HepG2 (cell line): ENCODE measurements around the gene CIAO2B. TPM values are rescaled to one million over a fixed set of nuclear protein-coding genes. Genes with fewer than 3 reads are reported as not detected.

Experiments
- ATAC-seq: fragments of 200-7000 bp; cut with Tn5 transposase; 3 replicates; pipeline ENCODE4 v1.9.1; 2020; ENCODE audit warnings: mild to moderate bottlenecking, moderate library complexity
- BruUV-seq: library from RNA; stranded (reverse); fragments of 400-500 nt; replicated peaks from 2 replicates; lab custom pipeline; 2021; lab: Mats Ljungman, UMichigan
- CTCF ChIA-PET: fragments of 300-600 bp; formaldehyde crosslinking; extraction: SDS; loops from one replicate; lab custom pipeline; 2021; ENCODE audit warnings: low total read pairs, inconsistent platforms, low intra/inter-chr PET ratio; lab: Yijun Ruan, JAX
- POLR2A ChIA-PET: fragments of 350-600 bp; sonication (Branson Sonifier 250); formaldehyde crosslinking; loops from one replicate; lab custom pipeline; 2020; ENCODE audit warnings: antibody characterized with exemption, inconsistent platforms; lab: Yijun Ruan, JAX
- DNase-seq: peaks from one replicate; pipeline ENCODE4 v3.0.0-alpha.2; 2015; ENCODE audit warnings: low spot score
- FAIRE-seq: peaks from 3 replicates; lab custom pipeline; 2011; peaks lifted over from hg19 to GRCh38; lab: Jason Lieb, UNC
- H2AFZ ChIP-seq: one replicate; pipeline ENCODE4 v1.6.1; 2011; ENCODE audit warnings: low read length, inconsistent platforms
- H3K27ac ChIP-seq: fragments of 300-600 bp; 3 replicates; pipeline ENCODE4 v1.8.0; 2011; ENCODE audit warnings: mixed run types, mild to moderate bottlenecking, mixed read lengths, low read length, inconsistent platforms; ENCODE audit not compliant: insufficient read depth; ENCODE audit errors: extremely low read length
- H3K27me3 ChIP-seq, 2 experiments: fragments of 200-600 bp in 1 of 2; 2 replicates in 1 of 2; 3 replicates in 1 of 2; pipeline versions ENCODE4 v1.6.0 to v1.8.0; 2011; ENCODE audit warnings: low read length in 2 of 2, mild to moderate bottlenecking in 2 of 2, moderate library complexity in 2 of 2, inconsistent platforms in 1 of 2; ENCODE audit not compliant: insufficient read depth in 2 of 2, control insufficient read depth in 1 of 2
- H3K36me3 ChIP-seq, 2 experiments: fragments of 200-600 bp in 1 of 2; replicated peaks in 1 of 2; 2 replicates in 1 of 2; 3 replicates in 1 of 2; pipeline versions ENCODE4 v1.5.1 to v1.8.0; 2011; ENCODE audit warnings: low read length in 2 of 2, inconsistent platforms in 1 of 2; ENCODE audit not compliant: insufficient read depth in 2 of 2, control insufficient read depth in 1 of 2
- H3K4me1 ChIP-seq: 2 replicates; pipeline ENCODE4 v1.5.1; 2012; ENCODE audit warnings: low read length, inconsistent platforms; ENCODE audit not compliant: insufficient read depth
- H3K4me2 ChIP-seq: 2 replicates; pipeline ENCODE4 v1.6.0; 2011; ENCODE audit warnings: low read depth, low read length, inconsistent platforms
- H3K4me3 ChIP-seq, 3 experiments: fragments of 200-600 bp in 1 of 3; sonication (generic), shearing (Covaris generic) in 1 of 3; replicated peaks in 1 of 3; 2 replicates each; pipeline ENCODE4 v1.5.1; 2011 to 2016; ENCODE audit warnings: low read length in 3 of 3, inconsistent platforms in 2 of 3, low read depth in 2 of 3, mild to moderate bottlenecking in 2 of 3, control low read depth in 1 of 3, mixed read lengths in 1 of 3; ENCODE audit not compliant: insufficient read depth in 1 of 3
- H3K79me2 ChIP-seq: one replicate; pipeline ENCODE4 v1.6.1; 2011; ENCODE audit warnings: low read length, inconsistent platforms; ENCODE audit not compliant: insufficient read depth
- H3K9ac ChIP-seq: 2 replicates; pipeline ENCODE4 v1.6.0; 2011; ENCODE audit warnings: mild to moderate bottlenecking, low read depth, low read length, inconsistent platforms; ENCODE audit not compliant: insufficient read depth
- H3K9me3 ChIP-seq: 2 replicates; pipeline ENCODE4 v1.5.1; 2012; ENCODE audit warnings: mild to moderate bottlenecking, low read length
- H4K20me1 ChIP-seq: 2 replicates; pipeline ENCODE4 v1.6.0; 2011; ENCODE audit warnings: inconsistent platforms, mild to moderate bottlenecking, low read length, moderate library complexity; ENCODE audit not compliant: insufficient read depth
- AGO2 ChIP-seq: fragments of 200-400 bp; formaldehyde crosslinking; optimal IDR thresholded peaks from 2 replicates; pipeline ENCODE3; 2017; ENCODE audit warnings: mild to moderate bottlenecking, low read depth, low read length, moderate library complexity
- ATM ChIP-seq: fragments of 450-650 bp; IDR thresholded peaks from 2 replicates; pipeline ENCODE4 v1.7.1; 2017; ENCODE audit warnings: mild to moderate bottlenecking, borderline replicate concordance
- CBX1 ChIP-seq: IDR thresholded peaks from one replicate; pipeline ENCODE4 v1.6.1; 2016; ENCODE audit warnings: antibody characterized with exemption, low read depth
- HNF4A ChIP-seq: sonication (generic); formaldehyde crosslinking; IDR thresholded peaks from 2 replicates; pipeline ENCODE4 v1.4.0; 2020; ENCODE audit warnings: missing genetic modification reagents
- JUND ChIP-seq: sonication (generic); formaldehyde crosslinking; IDR thresholded peaks from 2 replicates; pipeline ENCODE4 v1.8.0; 2022; ENCODE audit warnings: mild to moderate bottlenecking, missing genetic modification reagents
- KDM1A ChIP-seq: IDR thresholded peaks from 2 replicates; pipeline ENCODE4 v1.6.1; 2016; ENCODE audit warnings: missing compliant biosample characterization
- MYC ChIP-seq: sonication (generic); formaldehyde crosslinking; IDR thresholded peaks from 2 replicates; pipeline ENCODE4 v1.9.0; 2021; ENCODE audit warnings: missing genetic modification reagents, borderline replicate concordance
- NFYC ChIP-seq: IDR thresholded peaks from 2 replicates; pipeline ENCODE4 v1.6.1; 2016; ENCODE audit warnings: missing genetic modification reagents, missing compliant biosample characterization
- RNF2 ChIP-seq: fragments of 450-650 bp; conservative IDR thresholded peaks from 2 replicates; pipeline ENCODE4 v1.6.1; 2016; ENCODE audit warnings: low read depth
- U2AF2 ChIP-seq: fragments of 200-400 bp; formaldehyde crosslinking; IDR thresholded peaks from 2 replicates; pipeline ENCODE4 v1.6.1; 2017; ENCODE audit warnings: low read depth, mild to moderate bottlenecking, low read length
- ZFX ChIP-seq: sonication (generic); formaldehyde crosslinking; IDR thresholded peaks from 2 replicates; pipeline ENCODE4 v1.4.0; 2020; ENCODE audit warnings: mild to moderate bottlenecking, low read depth, missing genetic modification reagents, moderate library complexity
- ZNF101 ChIP-seq: sonication (generic); formaldehyde crosslinking; IDR thresholded peaks from 2 replicates; pipeline ENCODE4 v1.4.0; 2020; ENCODE audit warnings: mild to moderate bottlenecking, low read depth, missing genetic modification reagents, borderline replicate concordance
- ZNF296 ChIP-seq: sonication (generic); formaldehyde crosslinking; conservative IDR thresholded peaks from 2 replicates; pipeline ENCODE4 v1.5.0; 2020; ENCODE audit warnings: mild to moderate bottlenecking, missing genetic modification reagents
- ZNF326 ChIP-seq: sonication (generic); formaldehyde crosslinking; IDR thresholded peaks from 2 replicates; pipeline ENCODE4 v1.4.0; 2020; ENCODE audit warnings: missing genetic modification reagents, borderline replicate concordance
- ZNF337 ChIP-seq: sonication (generic); formaldehyde crosslinking; IDR thresholded peaks from 2 replicates; pipeline ENCODE4 v1.5.1; 2020; ENCODE audit warnings: missing genetic modification reagents, low read depth, mild to moderate bottlenecking, borderline replicate concordance
- ZNF761 ChIP-seq: sonication (generic); formaldehyde crosslinking; conservative IDR thresholded peaks from 2 replicates; pipeline ENCODE4 v1.4.0; 2020; ENCODE audit warnings: mild to moderate bottlenecking, missing genetic modification reagents
- ZNF841 ChIP-seq: sonication (generic); formaldehyde crosslinking; IDR thresholded peaks from 2 replicates; pipeline ENCODE4 v1.8.1; 2023; ENCODE audit warnings: missing genetic modification reagents, borderline replicate concordance
- WGBS: methylation state at CpG from one replicate; pipeline ENCODE4 v1.1.6; 2017; ENCODE audit warnings: low lambda C conversion rate; 5-methylcytosine and 5-hydroxymethylcytosine counted together
- in situ Hi-C: cut with HindIII; loops from 2 replicates; pipeline ENCODE4 v1.10.0; 2017; ENCODE audit warnings: low pct_unique_long_range_greater_than_20kb; ENCODE audit not compliant: extremely low pct_ligation_motif_present
- intact Hi-C: fragments of 100-400 bp; cut with micrococcal nuclease; formaldehyde crosslinking; loops from one replicate; pipeline ENCODE4 v1.10.0; 2022; ENCODE audit not compliant: unreplicated experiment
- polyA plus RNA-seq, 8 experiments: library from polyadenylated mRNA; depleted of rRNA in 3 of 8; stranded (reverse) in 7 of 8; unstranded in 1 of 8; fragments of >200 nt; fragmentation: Illumina TruSeq in 4 of 8; extraction: Trizol in 4 of 8; gene quantifications; 2 replicates each; pipeline versions ENCODE4 v1.2.1 to v1.2.3, GENCODE V29; 2011 to 2016; ENCODE audit warnings: low read depth in 4 of 8, missing spikeins in 1 of 8, mixed read lengths in 1 of 8; ENCODE audit not compliant: insufficient read depth in 1 of 8
- total RNA-seq, 5 experiments: library from RNA; depleted of rRNA; stranded (reverse); fragments of >200 nt; fragmentation: Illumina TruSeq; extraction: Trizol; gene quantifications; 2 replicates each; pipeline ENCODE4 v1.2.3, GENCODE V29; 2016; ENCODE audit warnings: low read depth in 1 of 5
- TF ChIP-seq, protein P1 (sequence below): sonication (generic); formaldehyde crosslinking; IDR thresholded peaks from 2 replicates; pipeline ENCODE4 v1.5.1; 2020; ENCODE audit warnings: missing genetic modification reagents, mild to moderate bottlenecking, borderline replicate concordance
- TF ChIP-seq, protein P2 (sequence below): sonication (generic); formaldehyde crosslinking; IDR thresholded peaks from 2 replicates; pipeline ENCODE4 v1.4.0; 2020; ENCODE audit warnings: missing genetic modification reagents
- TF ChIP-seq, protein P3 (sequence below): sonication (generic); formaldehyde crosslinking; IDR thresholded peaks from 2 replicates; pipeline ENCODE4 v1.4.0; 2020; ENCODE audit warnings: missing genetic modification reagents, mild to moderate bottlenecking, borderline replicate concordance

The CIAO2B gene
- total and polyA plus RNA-seq, 2 of the 13 experiments (the other 11 are each of a cell fraction or from before 2014, with no cell fraction given) = 157 to 293 TPM

DNA sequence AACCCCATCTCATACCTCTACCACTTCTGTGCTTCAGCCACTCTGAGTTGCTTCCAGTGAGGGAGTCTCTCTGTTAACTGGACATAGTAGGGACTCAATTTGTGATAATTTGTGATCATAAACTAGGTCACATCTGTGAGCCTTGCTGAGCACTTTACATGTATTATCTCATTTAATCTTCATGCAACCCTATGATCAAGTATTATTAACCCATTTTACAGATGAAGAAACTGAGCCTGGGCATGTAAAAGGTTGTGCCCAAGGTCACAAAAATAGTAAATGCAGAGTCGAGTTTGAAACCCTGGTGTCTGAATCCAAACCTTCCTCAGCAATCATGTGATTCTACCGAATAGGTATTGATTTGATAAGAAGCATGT lies 35.3 kb downstream of the CIAO2B start:
- WGBS = 43% methylated on average over 2 of the region's 2 CpGs
- no peak overlapping the region for H3K4me3 ChIP-seq
- no peak overlapping the region for H3K27ac ChIP-seq
- DNase-seq (no peak), FAIRE-seq (no peak), ATAC-seq (no peak)
- peaks cover 84% of the 10 kb centered on the region for H3K4me1 ChIP-seq
- H2AFZ ChIP-seq = no peak overlapping the region
- POLR2A ChIA-PET = interaction anchor here (1.0 to 10.3 kb wide), 4 partner anchors 21 to 45 kb away, joined by 3 to 86 read pairs (median 3); partner anchors contain the start of genes CDH16 and CIAO2B
- BruUV-seq = no TSS peak
- H3K4me2 ChIP-seq = peak overlapping the region; percentile 71
- no peaks in the 10 kb centered on the region for H3K79me2 ChIP-seq
- intact Hi-C loops = loop anchor here (10.0 kb wide), 1 partner anchor 256 kb away; the partner anchor contains the start of genes B3GNT9, FBXL8 and TRADD
- CTCF ChIA-PET = no interaction called here
- no peaks in the 10 kb centered on the region for H3K9me3 ChIP-seq
- no peaks in the 10 kb centered on the region for H3K36me3 ChIP-seq
- in situ Hi-C loops = no loop called here
- H3K27me3 ChIP-seq = peaks cover 0 to 2% of the 10 kb centered on the region in 2 experiments; a peak in 1 of 5 replicates
- H3K9ac ChIP-seq = no peak overlapping the region
- no peaks in the 10 kb centered on the region for H4K20me1 ChIP-seq
- TF ChIP-seq JUND (no peak), ZNF841 (CRISPR knock-in tag) (no peak), AGO2 (no peak), ZNF326 (no peak), CBX1 (peak; percentile 15), NFYC (CRISPR knock-in tag) (no peak), ZFX (CRISPR knock-in tag) (no peak), KDM1A (CRISPR knock-in tag) (peak; percentile 27; the same call in 1 of the 2 replicates), ATM (no peak), RNF2 (no peak), ZNF761 (0 out of 2 replicates have a peak, but pooled peaks have one; percentile 32), MYC (no peak), HNF4A (CRISPR knock-in tag) (no peak), ZNF337 (no peak), ZNF101 (CRISPR knock-in tag) (no peak), U2AF2 (no peak), ZNF296 (CRISPR knock-in tag) (no peak)
- TF ChIP-seq, protein P1, sequence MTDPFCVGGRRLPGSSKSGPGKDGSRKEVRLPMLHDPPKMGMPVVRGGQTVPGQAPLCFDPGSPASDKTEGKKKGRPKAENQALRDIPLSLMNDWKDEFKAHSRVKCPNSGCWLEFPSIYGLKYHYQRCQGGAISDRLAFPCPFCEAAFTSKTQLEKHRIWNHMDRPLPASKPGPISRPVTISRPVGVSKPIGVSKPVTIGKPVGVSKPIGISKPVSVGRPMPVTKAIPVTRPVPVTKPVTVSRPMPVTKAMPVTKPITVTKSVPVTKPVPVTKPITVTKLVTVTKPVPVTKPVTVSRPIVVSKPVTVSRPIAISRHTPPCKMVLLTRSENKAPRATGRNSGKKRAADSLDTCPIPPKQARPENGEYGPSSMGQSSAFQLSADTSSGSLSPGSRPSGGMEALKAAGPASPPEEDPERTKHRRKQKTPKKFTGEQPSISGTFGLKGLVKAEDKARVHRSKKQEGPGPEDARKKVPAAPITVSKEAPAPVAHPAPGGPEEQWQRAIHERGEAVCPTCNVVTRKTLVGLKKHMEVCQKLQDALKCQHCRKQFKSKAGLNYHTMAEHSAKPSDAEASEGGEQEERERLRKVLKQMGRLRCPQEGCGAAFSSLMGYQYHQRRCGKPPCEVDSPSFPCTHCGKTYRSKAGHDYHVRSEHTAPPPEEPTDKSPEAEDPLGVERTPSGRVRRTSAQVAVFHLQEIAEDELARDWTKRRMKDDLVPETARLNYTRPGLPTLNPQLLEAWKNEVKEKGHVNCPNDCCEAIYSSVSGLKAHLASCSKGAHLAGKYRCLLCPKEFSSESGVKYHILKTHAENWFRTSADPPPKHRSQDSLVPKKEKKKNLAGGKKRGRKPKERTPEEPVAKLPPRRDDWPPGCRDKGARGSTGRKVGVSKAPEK (CRISPR knock-in tag) = no peak
- TF ChIP-seq, protein P2, sequence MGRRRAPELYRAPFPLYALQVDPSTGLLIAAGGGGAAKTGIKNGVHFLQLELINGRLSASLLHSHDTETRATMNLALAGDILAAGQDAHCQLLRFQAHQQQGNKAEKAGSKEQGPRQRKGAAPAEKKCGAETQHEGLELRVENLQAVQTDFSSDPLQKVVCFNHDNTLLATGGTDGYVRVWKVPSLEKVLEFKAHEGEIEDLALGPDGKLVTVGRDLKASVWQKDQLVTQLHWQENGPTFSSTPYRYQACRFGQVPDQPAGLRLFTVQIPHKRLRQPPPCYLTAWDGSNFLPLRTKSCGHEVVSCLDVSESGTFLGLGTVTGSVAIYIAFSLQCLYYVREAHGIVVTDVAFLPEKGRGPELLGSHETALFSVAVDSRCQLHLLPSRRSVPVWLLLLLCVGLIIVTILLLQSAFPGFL (CRISPR knock-in tag) = no peak
- TF ChIP-seq, protein P3, sequence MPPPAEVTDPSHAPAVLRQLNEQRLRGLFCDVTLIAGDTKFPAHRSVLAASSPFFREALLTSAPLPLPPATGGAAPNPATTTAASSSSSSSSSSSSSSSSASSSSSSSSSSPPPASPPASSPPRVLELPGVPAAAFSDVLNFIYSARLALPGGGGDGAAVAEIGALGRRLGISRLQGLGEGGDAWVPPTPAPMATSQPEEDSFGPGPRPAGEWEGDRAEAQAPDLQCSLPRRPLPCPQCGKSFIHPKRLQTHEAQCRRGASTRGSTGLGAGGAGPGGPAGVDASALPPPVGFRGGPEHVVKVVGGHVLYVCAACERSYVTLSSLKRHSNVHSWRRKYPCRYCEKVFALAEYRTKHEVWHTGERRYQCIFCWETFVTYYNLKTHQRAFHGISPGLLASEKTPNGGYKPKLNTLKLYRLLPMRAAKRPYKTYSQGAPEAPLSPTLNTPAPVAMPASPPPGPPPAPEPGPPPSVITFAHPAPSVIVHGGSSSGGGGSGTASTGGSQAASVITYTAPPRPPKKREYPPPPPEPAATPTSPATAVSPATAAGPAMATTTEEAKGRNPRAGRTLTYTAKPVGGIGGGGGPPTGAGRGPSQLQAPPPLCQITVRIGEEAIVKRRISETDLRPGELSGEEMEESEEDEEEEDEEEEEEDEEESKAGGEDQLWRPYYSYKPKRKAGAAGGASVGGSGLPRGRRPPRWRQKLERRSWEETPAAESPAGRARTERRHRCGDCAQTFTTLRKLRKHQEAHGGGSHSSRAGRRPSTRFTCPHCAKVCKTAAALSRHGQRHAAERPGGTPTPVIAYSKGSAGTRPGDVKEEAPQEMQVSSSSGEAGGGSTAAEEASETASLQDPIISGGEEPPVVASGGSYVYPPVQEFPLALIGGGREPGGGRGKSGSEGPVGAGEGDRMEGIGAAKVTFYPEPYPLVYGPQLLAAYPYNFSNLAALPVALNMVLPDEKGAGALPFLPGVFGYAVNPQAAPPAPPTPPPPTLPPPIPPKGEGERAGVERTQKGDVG (CRISPR knock-in tag) = no peak
